Measurements from ENCODE around the gene PPIL1. TPM values are rescaled to one million over a fixed set of nuclear protein-coding genes. Genes with fewer than 3 reads are reported as not detected.

PPIL1 gene
- polyA plus RNA-seq, 2 of the 4 experiments (the other 2 are of a cell fraction), result 42.6 to 60.0 TPM

DNA sequence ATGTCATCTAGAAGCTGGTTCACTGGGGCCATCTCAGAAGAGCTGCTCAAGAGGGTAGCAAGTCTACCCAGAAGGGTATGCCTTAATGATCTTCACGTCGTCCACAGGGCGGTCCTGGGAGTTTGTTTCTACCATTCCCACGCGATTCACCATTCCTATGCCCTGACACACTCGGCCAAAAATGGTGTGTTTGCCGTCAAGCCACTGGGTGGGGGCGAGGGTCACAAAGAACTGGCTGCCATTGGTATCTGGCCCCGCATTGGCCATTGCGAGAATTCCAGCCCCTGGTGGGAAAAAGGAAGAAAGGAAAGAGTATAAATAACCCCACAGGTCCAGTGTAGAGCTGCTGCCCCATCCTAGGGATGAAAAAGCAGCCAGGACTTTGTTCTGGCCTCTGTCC, 18.9 kb downstream of the PPIL1 start:
- POLR2A ChIA-PET, result no interaction called here

DNA sequence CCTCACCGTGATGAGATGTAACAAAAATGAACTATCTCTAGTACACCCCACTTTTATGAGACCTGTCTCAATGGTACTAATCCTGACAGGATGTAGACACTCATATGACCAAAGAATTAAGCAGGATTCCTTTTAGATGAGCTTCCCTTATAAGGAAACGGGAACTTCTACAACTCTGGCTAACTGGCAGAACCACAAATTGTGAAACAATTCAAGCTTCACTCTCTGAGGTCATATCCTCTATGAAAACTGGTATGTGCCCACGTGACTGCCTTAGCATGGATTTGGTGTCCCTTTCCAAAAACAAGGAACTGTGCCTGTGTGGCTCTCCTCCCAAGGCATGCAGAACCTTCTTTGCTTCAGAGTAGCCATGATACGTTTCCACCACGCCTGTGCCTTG, 21.3 kb downstream of the PPIL1 start:
- DNase-seq (ENCODE audit: low read depth in 1 of 2, low spot score in 1 of 2), result no peak
- no peak for FAIRE-seq
- no peak overlapping the region for H3K4me2 ChIP-seq
- H3K4me3 ChIP-seq, result no peak overlapping the region
- ChIA-PET CTCF (interaction anchor here (1.0 to 2.6 kb wide), 4 partner anchors 13 to 165 kb away, joined by 3 to 8 read pairs (median 6); no protein-coding TSS in a partner anchor), POLR2A (interaction anchor here (1.0 kb wide), 1 partner anchor 22 kb away, joined by 3 read pairs; no protein-coding TSS in a partner anchor)
- 77% methylated on average over 5 of the region's 5 CpGs for WGBS (ENCODE audit: missing lambda C conversion rate)
- TF ChIP-seq TP53 (CRISPR knock-in tag; IDR thresholded peaks at IDR 0.05) (no peak), KDM1A (IDR thresholded peaks at IDR 0.05; ENCODE audit: low read depth) (no peak), EHMT2 (IDR thresholded peaks at IDR 0.05; ENCODE audit: low read depth) (no peak), FOSB (CRISPR knock-in tag; IDR thresholded peaks at IDR 0.05) (no peak), CBX2 (IDR thresholded peaks at IDR 0.05; ENCODE audit: borderline replicate concordance, low read depth) (no peak), ZC3H11A (IDR thresholded peaks at IDR 0.05) (no peak), POLR2A (IDR thresholded peaks at IDR 0.05; ENCODE audit: low read length) (no peak), SMC3 (IDR thresholded peaks at IDR 0.05) (no peak), JUN (IDR thresholded peaks at IDR 0.05) (no peak), MAFK (IDR thresholded peaks at IDR 0.05; ENCODE audit: partially characterized antibody) (no peak), BHLHE40 (IDR thresholded peaks at IDR 0.05; ENCODE audit: low read depth, low read length) (no peak), ATOH8 (CRISPR knock-in tag; IDR thresholded peaks at IDR 0.05; ENCODE audit: low read depth) (no peak), CHD2 (IDR thresholded peaks at IDR 0.05; ENCODE audit: low read length, partially characterized antibody) (no peak), TFCP2L1 (CRISPR knock-in tag; IDR thresholded peaks at IDR 0.05) (no peak)
- TF ChIP-seq, protein P1, sequence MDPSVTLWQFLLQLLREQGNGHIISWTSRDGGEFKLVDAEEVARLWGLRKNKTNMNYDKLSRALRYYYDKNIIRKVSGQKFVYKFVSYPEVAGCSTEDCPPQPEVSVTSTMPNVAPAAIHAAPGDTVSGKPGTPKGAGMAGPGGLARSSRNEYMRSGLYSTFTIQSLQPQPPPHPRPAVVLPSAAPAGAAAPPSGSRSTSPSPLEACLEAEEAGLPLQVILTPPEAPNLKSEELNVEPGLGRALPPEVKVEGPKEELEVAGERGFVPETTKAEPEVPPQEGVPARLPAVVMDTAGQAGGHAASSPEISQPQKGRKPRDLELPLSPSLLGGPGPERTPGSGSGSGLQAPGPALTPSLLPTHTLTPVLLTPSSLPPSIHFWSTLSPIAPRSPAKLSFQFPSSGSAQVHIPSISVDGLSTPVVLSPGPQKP (IDR thresholded peaks at IDR 0.05; ENCODE audit: low read depth, low read length), result no peak
- no peaks in the 10 kb centered on the region for H3K4me1 ChIP-seq
- no peak overlapping the region for H3K27ac ChIP-seq
- H3K9me3 ChIP-seq, result peaks cover 3% of the 10 kb centered on the region; the same call in 1 of the 3 replicates
- no peak for ATAC-seq

More for the DNA sequence above, 18.9 kb downstream of the PPIL1 start:
- no peak overlapping the region for H3K4me3 ChIP-seq
- no peak for FAIRE-seq
- CTCF ChIA-PET, result interaction anchor here (1.3 kb wide), 1 partner anchor 29 kb away, joined by 3 read pairs; no protein-coding TSS in a partner anchor
- no peak for DNase-seq (ENCODE audit: low read depth in 1 of 2, low spot score in 1 of 2)
- no peak for ATAC-seq
- no peaks in the 10 kb centered on the region for H3K4me1 ChIP-seq
- TF ChIP-seq MAFK (IDR thresholded peaks at IDR 0.05; ENCODE audit: partially characterized antibody), result no peak
- TF ChIP-seq NFE2L2 (conservative IDR thresholded peaks at IDR 0.05; ENCODE audit: low read length), result no peak
- TF ChIP-seq HMGXB4 (CRISPR knock-in tag; IDR thresholded peaks at IDR 0.05; ENCODE audit: borderline replicate concordance), result no peak
- TF ChIP-seq ZSCAN20 (CRISPR knock-in tag; IDR thresholded peaks at IDR 0.05), result no peak
- TF ChIP-seq HOXB5 (CRISPR knock-in tag; IDR thresholded peaks at IDR 0.05), result no peak
- TF ChIP-seq FOXS1 (CRISPR knock-in tag; IDR thresholded peaks at IDR 0.05), result no peak
- TF ChIP-seq RCOR1 (IDR thresholded peaks at IDR 0.05; ENCODE audit: low read depth, low read length), result no peak
- TF ChIP-seq ZNF302 (CRISPR knock-in tag; IDR thresholded peaks at IDR 0.05), result no peak
- no peak for TF ChIP-seq HOXA7 (CRISPR knock-in tag; IDR thresholded peaks at IDR 0.05)
- no peak overlapping the region for H3K27ac ChIP-seq
- H3K4me2 ChIP-seq, result no peak overlapping the region
- peaks cover 3% of the 10 kb centered on the region; the same call in 1 of the 3 replicates for H3K9me3 ChIP-seq
- 95% methylated on average over 10 of the region's 10 CpGs for WGBS (ENCODE audit: missing lambda C conversion rate)

All from A549 (cell line).